Neural cell (in vitro differentiated cells): ENCODE data around the gene NPTN. TPM values are rescaled to one million over a fixed set of nuclear protein-coding genes. Genes with fewer than 3 reads are reported as not detected.

ENCODE experiments used
- H2AFZ ChIP-seq: fragments of 200-600, 300-800 bp; sonication (generic), shearing (Covaris generic); 2 replicates; pipeline ENCODE4 v1.6.0; 2014; ENCODE audit warnings: low read depth, mild to moderate bottlenecking, antibody characterized with exemption, low read length, moderate library complexity
- H3F3A ChIP-seq: fragments of 200-600 bp; shearing (Covaris generic); 2 replicates; pipeline ENCODE4 v1.6.1; 2016; ENCODE audit warnings: mild to moderate bottlenecking, moderate library complexity, mixed read lengths, antibody characterized with exemption, low read length; ENCODE audit not compliant: insufficient read depth, poor library complexity, severe bottlenecking
- H3K27ac ChIP-seq: fragments of 200-600, 300-800 bp; sonication (generic), shearing (Covaris generic); 2 replicates; pipeline ENCODE4 v1.5.1; 2014; ENCODE audit warnings: mild to moderate bottlenecking, low read length, moderate library complexity
- H3K27me3 ChIP-seq: fragments of 300-800, 200-600 bp; sonication (generic), shearing (Covaris generic); 2 replicates; pipeline ENCODE4 v1.6.0; 2014; ENCODE audit warnings: mild to moderate bottlenecking, low read depth, low read length, moderate library complexity; ENCODE audit not compliant: insufficient read depth
- H3K36me3 ChIP-seq: fragments of 300-800, 200-600 bp; sonication (generic), shearing (Covaris generic); 2 replicates; pipeline ENCODE4 v1.5.1; 2014; ENCODE audit warnings: mild to moderate bottlenecking, antibody characterized with exemption, low read length, moderate library complexity; ENCODE audit not compliant: insufficient read depth
- H3K4me2 ChIP-seq: fragments of 300-800, 200-600 bp; sonication (generic), shearing (Covaris generic); 2 replicates; pipeline ENCODE4 v1.6.0; 2014; ENCODE audit warnings: mild to moderate bottlenecking, low read length
- H3K4me3 ChIP-seq: fragments of 300-800, 200-600 bp; sonication (generic), shearing (Covaris generic); 2 replicates; pipeline ENCODE4 v1.5.1; 2014; ENCODE audit warnings: mild to moderate bottlenecking, low read length, moderate library complexity
- H3K79me2 ChIP-seq: fragments of 200-600 bp; shearing (Covaris generic); replicated peaks from 2 replicates; pipeline ENCODE4 v1.6.0; 2014; ENCODE audit warnings: mild to moderate bottlenecking, low read length, moderate library complexity; ENCODE audit not compliant: insufficient read depth
- H3K9ac ChIP-seq: fragments of 300-800, 200-600 bp; sonication (generic), shearing (Covaris generic); 2 replicates; pipeline ENCODE4 v1.6.1; 2016; ENCODE audit warnings: mild to moderate bottlenecking, low read length, mixed read lengths
- H3K9me2 ChIP-seq: fragments of 200-600 bp; shearing (Covaris generic); 2 replicates; pipeline ENCODE4 v1.6.1; 2016; ENCODE audit warnings: mild to moderate bottlenecking, low read length, mixed read lengths; ENCODE audit not compliant: insufficient read depth
- H3K9me3 ChIP-seq: fragments of 200-600, 300-800 bp; sonication (generic), shearing (Covaris generic); 2 replicates; pipeline ENCODE4 v1.6.1; 2016; ENCODE audit warnings: mild to moderate bottlenecking, mixed run types, low read length, moderate library complexity, mixed read lengths
- H4K20me1 ChIP-seq: fragments of 200-600 bp; shearing (Covaris generic); 2 replicates; pipeline ENCODE4 v1.6.1; 2016; ENCODE audit warnings: mild to moderate bottlenecking, mixed run types; ENCODE audit not compliant: insufficient read depth
- EP300 ChIP-seq: fragments of 450-650 bp; conservative IDR thresholded peaks from 2 replicates; pipeline ENCODE4 v1.6.1; 2014; ENCODE audit warnings: antibody characterized with exemption, mild to moderate bottlenecking, moderate library complexity; ENCODE audit not compliant: poor library complexity, severe bottlenecking
- EZH2 ChIP-seq: fragments of 200-600, 300-800 bp; shearing (Covaris generic), sonication (generic); IDR thresholded peaks from 2 replicates; pipeline ENCODE4 v1.6.1; 2014; ENCODE audit warnings: antibody characterized with exemption, low read length, borderline replicate concordance, mild to moderate bottlenecking; ENCODE audit not compliant: insufficient read depth, poor library complexity, severe bottlenecking
- MXI1 ChIP-seq: fragments of 450-650 bp; conservative IDR thresholded peaks from 2 replicates; pipeline ENCODE4 v1.6.1; 2014; ENCODE audit warnings: antibody characterized with exemption, mild to moderate bottlenecking; ENCODE audit not compliant: poor library complexity, severe bottlenecking
- POLR2AphosphoS5 ChIP-seq: IDR thresholded peaks from 2 replicates; pipeline ENCODE4 v1.6.1; 2012
- RAD21 ChIP-seq: fragments of 450-650 bp; conservative IDR thresholded peaks from 2 replicates; pipeline ENCODE4 v1.6.1; 2014; ENCODE audit warnings: antibody characterized with exemption, mild to moderate bottlenecking, moderate library complexity
- REST ChIP-seq: IDR thresholded peaks from 2 replicates; pipeline ENCODE4 v1.6.1; 2012; ENCODE audit warnings: borderline replicate concordance
- SMC3 ChIP-seq: fragments of 450-650 bp; conservative IDR thresholded peaks from 2 replicates; pipeline ENCODE4 v1.6.1; 2014; ENCODE audit warnings: antibody characterized with exemption, mild to moderate bottlenecking, moderate library complexity; ENCODE audit not compliant: poor library complexity
- TAF1 ChIP-seq: IDR thresholded peaks from 2 replicates; pipeline ENCODE4 v1.6.1; 2012; ENCODE audit warnings: low read depth
- polyA plus RNA-seq: library from polyadenylated mRNA; depleted of rRNA; stranded (reverse); fragments of >200 nt; gene quantifications from 2 replicates; pipeline ENCODE4 v1.2.3, GENCODE V29; 2014
- TF ChIP-seq, protein P1 (sequence below): fragments of 450-650 bp; IDR thresholded peaks from 2 replicates; pipeline ENCODE4 v1.5.1; 2014; ENCODE audit warnings: antibody characterized with exemption, mild to moderate bottlenecking, moderate library complexity; ENCODE audit not compliant: poor library complexity, severe bottlenecking

NPTN gene
- polyA plus RNA-seq, 1 donor from 2014 or later = 237 TPM

DNA sequence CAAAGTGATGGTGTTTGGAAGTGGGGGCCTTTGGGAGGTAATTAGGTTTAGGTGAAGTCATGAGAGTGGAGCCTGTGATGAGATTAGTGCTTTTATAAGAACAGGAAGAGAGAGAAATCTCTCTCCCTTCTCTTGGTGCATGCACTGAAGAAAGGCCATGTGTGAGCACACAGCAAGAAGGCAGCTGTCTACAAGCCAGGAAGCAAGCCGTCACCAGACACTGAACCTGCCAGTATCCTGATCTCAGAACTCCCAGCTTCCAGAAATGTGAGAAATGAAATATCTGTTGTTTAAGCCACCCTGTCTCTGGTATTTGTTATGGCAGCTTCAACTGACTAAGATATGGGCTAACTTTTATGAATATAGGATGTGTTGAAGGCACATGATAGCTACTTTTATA lies 117.7 kb downstream of the NPTN start:
- H3K27ac ChIP-seq = no peak overlapping the region

More for the DNA sequence above, 117.7 kb downstream of the NPTN start:
- TF ChIP-seq, protein P1, sequence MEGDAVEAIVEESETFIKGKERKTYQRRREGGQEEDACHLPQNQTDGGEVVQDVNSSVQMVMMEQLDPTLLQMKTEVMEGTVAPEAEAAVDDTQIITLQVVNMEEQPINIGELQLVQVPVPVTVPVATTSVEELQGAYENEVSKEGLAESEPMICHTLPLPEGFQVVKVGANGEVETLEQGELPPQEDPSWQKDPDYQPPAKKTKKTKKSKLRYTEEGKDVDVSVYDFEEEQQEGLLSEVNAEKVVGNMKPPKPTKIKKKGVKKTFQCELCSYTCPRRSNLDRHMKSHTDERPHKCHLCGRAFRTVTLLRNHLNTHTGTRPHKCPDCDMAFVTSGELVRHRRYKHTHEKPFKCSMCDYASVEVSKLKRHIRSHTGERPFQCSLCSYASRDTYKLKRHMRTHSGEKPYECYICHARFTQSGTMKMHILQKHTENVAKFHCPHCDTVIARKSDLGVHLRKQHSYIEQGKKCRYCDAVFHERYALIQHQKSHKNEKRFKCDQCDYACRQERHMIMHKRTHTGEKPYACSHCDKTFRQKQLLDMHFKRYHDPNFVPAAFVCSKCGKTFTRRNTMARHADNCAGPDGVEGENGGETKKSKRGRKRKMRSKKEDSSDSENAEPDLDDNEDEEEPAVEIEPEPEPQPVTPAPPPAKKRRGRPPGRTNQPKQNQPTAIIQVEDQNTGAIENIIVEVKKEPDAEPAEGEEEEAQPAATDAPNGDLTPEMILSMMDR = no peak
- TF ChIP-seq MXI1 = no peak
- TF ChIP-seq EZH2 = no peak
- TF ChIP-seq REST = no peak
- no peak for TF ChIP-seq SMC3
- no peak for TF ChIP-seq POLR2AphosphoS5
- no peak for TF ChIP-seq RAD21
- no peak for TF ChIP-seq TAF1
- no peak for TF ChIP-seq EP300
- Histone ChIP-seq H4K20me1 (no peaks in the 10 kb centered on the region), H3K4me2 (no peak overlapping the region), H3K9me2 (no peaks in the 10 kb centered on the region), H3K4me3 (no peak overlapping the region), H3K79me2 (no peaks in the 10 kb centered on the region), H3K9me3 (no peaks in the 10 kb centered on the region), H3K27me3 (no peaks in the 10 kb centered on the region), H2AFZ (no peak overlapping the region), H3F3A (no peaks in the 10 kb centered on the region), H3K36me3 (no peaks in the 10 kb centered on the region), H3K9ac (no peak overlapping the region)

Other genes starting within 250 kb of the NPTN start
- not detected in 2 replicates for gene REC114, start 190.2 kb downstream of the NPTN start, polyA plus RNA-seq
- 70.4 and 99.1 TPM in 2 replicates for gene CD276, start 51.0 kb upstream of the NPTN start, polyA plus RNA-seq
- gene INSYN1, start 120.0 kb upstream of the NPTN start, polyA plus RNA-seq = 21.3 and 23.6 TPM in 2 replicates
- not detected in 2 replicates for gene TBC1D21, start 240.2 kb upstream of the NPTN start, polyA plus RNA-seq